PC-3 (cell line): ENCODE data around the gene RYR2. TPM values are rescaled to one million over a fixed set of nuclear protein-coding genes. Genes with fewer than 3 reads are reported as not detected.

Source experiments
- ATAC-seq: fragments of 200-7000 bp; cut with Tn5 transposase; 2 replicates; pipeline ENCODE4 v1.9.1; 2020; ENCODE audit warnings: mild to moderate bottlenecking, moderate library complexity
- BruUV-seq: library from RNA; stranded (reverse); fragments of 400-500 nt; replicated peaks from 2 replicates; lab custom pipeline; 2021; lab: Mats Ljungman, UMichigan
- CTCF ChIA-PET: fragments of 300-600 bp; sonication (Branson Sonifier 250); formaldehyde crosslinking; loops from one replicate; lab custom pipeline; 2022; ENCODE audit warnings: antibody characterized with exemption; lab: Charles Lee
- POLR2A ChIA-PET: fragments of 300-600 bp; sonication (Branson Sonifier 250); formaldehyde crosslinking; loops from one replicate; lab custom pipeline; 2022; ENCODE audit warnings: antibody characterized with exemption; ENCODE audit not compliant: unreplicated experiment; lab: Charles Lee
- DNase-seq: peaks from one replicate; pipeline ENCODE4 v3.0.0-alpha.2; 2015
- H2AFZ ChIP-seq: fragments of 300-600 bp; sonication (generic); 2 replicates; pipeline ENCODE4 v1.6.0; 2016; ENCODE audit warnings: antibody characterized with exemption, low read length
- H3F3A ChIP-seq: fragments of 300-600 bp; sonication (generic); one replicate; pipeline ENCODE4 v1.6.0; 2017; ENCODE audit warnings: antibody characterized with exemption, low read length, control low read depth, mild to moderate bottlenecking; ENCODE audit not compliant: unreplicated experiment
- H3K27ac ChIP-seq: fragments of 300-600 bp; sonication (generic); 2 replicates; pipeline ENCODE4 v1.5.1; 2016; ENCODE audit warnings: mild to moderate bottlenecking, low read length
- H3K27me3 ChIP-seq: fragments of 300-600 bp; sonication (generic); 2 replicates; pipeline ENCODE4 v1.6.1; 2016; ENCODE audit warnings: low read length, mixed read lengths
- H3K36me3 ChIP-seq: fragments of 300-600 bp; sonication (generic); 2 replicates; pipeline ENCODE4 v1.6.1; 2016; ENCODE audit warnings: low read depth, mixed run types, low read length, mixed read lengths
- H3K4me1 ChIP-seq: fragments of 300-600 bp; sonication (generic); 2 replicates; pipeline ENCODE4 v1.5.1; 2016; ENCODE audit warnings: low read length; ENCODE audit not compliant: insufficient read depth
- H3K4me2 ChIP-seq: fragments of 300-600 bp; sonication (generic); 2 replicates; pipeline ENCODE4 v1.6.0; 2016; ENCODE audit warnings: low read length
- H3K4me3 ChIP-seq: fragments of 300-600 bp; sonication (generic); 2 replicates; pipeline ENCODE4 v1.5.1; 2016; ENCODE audit warnings: mild to moderate bottlenecking, low read length, mixed read lengths
- H3K79me2 ChIP-seq: fragments of 300-600 bp; sonication (generic); 2 replicates; pipeline ENCODE4 v1.6.1; 2017; ENCODE audit warnings: low read length, mixed read lengths
- H3K9ac ChIP-seq: fragments of 300-600 bp; sonication (generic); 2 replicates; pipeline ENCODE4 v1.6.0; 2016; ENCODE audit warnings: mild to moderate bottlenecking, low read length
- H3K9me2 ChIP-seq: fragments of 300-600 bp; sonication (generic); replicated peaks from 2 replicates; pipeline ENCODE4 v1.6.1; 2016; ENCODE audit warnings: mixed run types, low read length, mixed read lengths
- H3K9me3 ChIP-seq: fragments of 300-600 bp; sonication (generic); 2 replicates; pipeline ENCODE4 v1.6.1; 2016; ENCODE audit warnings: low read length, mixed read lengths
- H4K20me1 ChIP-seq: fragments of 300-600 bp; sonication (generic); 2 replicates; pipeline ENCODE4 v1.6.1; 2016; ENCODE audit warnings: low read length, mixed read lengths
- EZH2 ChIP-seq: fragments of 300-600 bp; sonication (generic); IDR thresholded peaks from one replicate; pipeline ENCODE4 v1.6.1; 2017; ENCODE audit warnings: antibody characterized with exemption, mild to moderate bottlenecking, low read length; ENCODE audit not compliant: unreplicated experiment
- EZH2phosphoT487 ChIP-seq: fragments of 300-600 bp; sonication (generic); IDR thresholded peaks from 2 replicates; pipeline ENCODE4 v1.6.1; 2018; ENCODE audit warnings: mild to moderate bottlenecking, antibody characterized with exemption, low read length, borderline replicate concordance
- intact Hi-C: fragments of 100-400 bp; cut with micrococcal nuclease; formaldehyde crosslinking; loops from 2 replicates; pipeline ENCODE4 v1.9.0; 2023
- total RNA-seq: library from RNA; depleted of rRNA; stranded (reverse); fragments of >200 nt; gene quantifications from 2 replicates; pipeline ENCODE4 v1.2.3, GENCODE V29; 2014
- TF ChIP-seq, protein P1 (sequence below): fragments of 300-600 bp; sonication (generic); conservative IDR thresholded peaks from 2 replicates; pipeline ENCODE4 v1.5.1; 2017; ENCODE audit warnings: antibody characterized with exemption, low read depth, mild to moderate bottlenecking, low read length

Gene RYR2
- total RNA-seq, 1 experiment from 2014 or later, result not detected

- BruUV-seq, result no TSS peak
- intact Hi-C loops, result no loop called here
Observed at GRCh38 chr1:237730826-237731350, 688.9 kb downstream of the RYR2 start.

GRCh38 chr1:237732657-237733056, 690.7 kb downstream of the RYR2 start:
- H3K4me3 ChIP-seq, result no peak overlapping the region
- ATAC-seq (no peak), DNase-seq (no peak)
- no peak for TF ChIP-seq EZH2phosphoT487
- no peak for TF ChIP-seq EZH2
- TF ChIP-seq, protein P1, sequence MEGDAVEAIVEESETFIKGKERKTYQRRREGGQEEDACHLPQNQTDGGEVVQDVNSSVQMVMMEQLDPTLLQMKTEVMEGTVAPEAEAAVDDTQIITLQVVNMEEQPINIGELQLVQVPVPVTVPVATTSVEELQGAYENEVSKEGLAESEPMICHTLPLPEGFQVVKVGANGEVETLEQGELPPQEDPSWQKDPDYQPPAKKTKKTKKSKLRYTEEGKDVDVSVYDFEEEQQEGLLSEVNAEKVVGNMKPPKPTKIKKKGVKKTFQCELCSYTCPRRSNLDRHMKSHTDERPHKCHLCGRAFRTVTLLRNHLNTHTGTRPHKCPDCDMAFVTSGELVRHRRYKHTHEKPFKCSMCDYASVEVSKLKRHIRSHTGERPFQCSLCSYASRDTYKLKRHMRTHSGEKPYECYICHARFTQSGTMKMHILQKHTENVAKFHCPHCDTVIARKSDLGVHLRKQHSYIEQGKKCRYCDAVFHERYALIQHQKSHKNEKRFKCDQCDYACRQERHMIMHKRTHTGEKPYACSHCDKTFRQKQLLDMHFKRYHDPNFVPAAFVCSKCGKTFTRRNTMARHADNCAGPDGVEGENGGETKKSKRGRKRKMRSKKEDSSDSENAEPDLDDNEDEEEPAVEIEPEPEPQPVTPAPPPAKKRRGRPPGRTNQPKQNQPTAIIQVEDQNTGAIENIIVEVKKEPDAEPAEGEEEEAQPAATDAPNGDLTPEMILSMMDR, result no peak
- H3K36me3 ChIP-seq, result no peaks in the 10 kb centered on the region
- H3K9me2 ChIP-seq, result no peaks in the 10 kb centered on the region
- BruUV-seq, result no TSS peak
- ChIA-PET POLR2A (no interaction called here), CTCF (no interaction called here)
- no peak overlapping the region for H3K27ac ChIP-seq
- H3F3A ChIP-seq, result no peaks in the 10 kb centered on the region
- H3K9me3 ChIP-seq, result no peaks in the 10 kb centered on the region
- H3K4me2 ChIP-seq, result no peak overlapping the region
- no peaks in the 10 kb centered on the region for H3K4me1 ChIP-seq
- no peak overlapping the region for H2AFZ ChIP-seq
- no peaks in the 10 kb centered on the region; the same call in 1 of the 2 replicates for H3K27me3 ChIP-seq
- no peaks in the 10 kb centered on the region for H3K79me2 ChIP-seq
- no peak overlapping the region for H3K9ac ChIP-seq
- intact Hi-C loops, result no loop called here
- H4K20me1 ChIP-seq, result no peaks in the 10 kb centered on the region

More at GRCh38 chr1:237730826-237731350, 688.9 kb downstream of the RYR2 start:
- TF ChIP-seq EZH2 (no peak), EZH2phosphoT487 (no peak)
- TF ChIP-seq, protein P1, result no peak
- H3K4me3 ChIP-seq, result no peak overlapping the region
- H3K4me1 ChIP-seq, result no peaks in the 10 kb centered on the region
- no peak overlapping the region for H3K4me2 ChIP-seq
- H3K36me3 ChIP-seq, result no peaks in the 10 kb centered on the region
- H3F3A ChIP-seq, result no peaks in the 10 kb centered on the region
- no peaks in the 10 kb centered on the region for H3K79me2 ChIP-seq
- no peaks in the 10 kb centered on the region for H4K20me1 ChIP-seq
- H3K9me3 ChIP-seq, result no peaks in the 10 kb centered on the region
- DNase-seq (no peak), ATAC-seq (no peak)
- H3K27ac ChIP-seq, result no peak overlapping the region
- H3K27me3 ChIP-seq, result peaks cover 7% of the 10 kb centered on the region; the same call in 1 of the 2 replicates
- ChIA-PET POLR2A (no interaction called here), CTCF (no interaction called here)
- H3K9ac ChIP-seq, result no peak overlapping the region
- no peak overlapping the region for H2AFZ ChIP-seq
- H3K9me2 ChIP-seq, result no peaks in the 10 kb centered on the region

DNA sequence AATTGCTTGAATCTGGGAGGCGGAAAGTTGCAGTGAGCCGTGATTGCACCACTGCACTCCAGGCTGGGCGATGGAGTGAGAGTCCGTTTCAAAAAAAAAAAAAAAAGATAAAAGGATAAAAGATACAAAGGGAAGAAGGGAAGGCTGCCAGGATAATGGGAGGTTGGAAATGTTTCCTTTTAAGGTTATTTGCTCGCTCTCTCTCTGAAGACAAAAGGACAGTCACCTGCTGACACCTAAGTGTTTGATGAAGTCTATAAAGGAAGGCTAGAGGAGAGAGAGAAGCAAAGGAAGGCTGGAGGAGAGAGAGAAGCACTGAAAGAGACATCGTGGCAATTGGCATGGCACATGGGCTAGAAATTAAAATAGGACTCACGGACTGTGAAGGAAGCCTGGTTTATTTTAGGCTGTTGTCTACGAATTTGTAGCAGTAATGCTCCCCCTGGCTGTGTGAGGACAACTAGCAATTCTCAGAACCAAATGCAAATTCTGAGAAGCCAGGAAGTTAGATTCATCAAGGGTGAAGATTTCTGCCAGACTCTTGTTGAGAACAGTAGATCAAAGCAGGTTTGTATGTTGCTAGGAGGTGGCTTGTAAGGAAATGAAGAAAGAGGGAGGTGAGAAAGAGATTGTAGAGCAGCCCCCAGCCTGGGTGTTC, 694.5 kb downstream of the RYR2 start:
- CTCF ChIA-PET, result no interaction called here
- Histone ChIP-seq H3F3A (no peaks in the 10 kb centered on the region), H2AFZ (no peak overlapping the region), H3K4me2 (no peak overlapping the region), H3K27ac (no peak overlapping the region), H3K9ac (no peak overlapping the region), H3K4me1 (no peaks in the 10 kb centered on the region), H3K9me3 (no peaks in the 10 kb centered on the region), H3K27me3 (no peaks in the 10 kb centered on the region), H3K4me3 (no peak overlapping the region), H3K36me3 (no peaks in the 10 kb centered on the region), H4K20me1 (no peaks in the 10 kb centered on the region), H3K79me2 (no peaks in the 10 kb centered on the region), H3K9me2 (no peaks in the 10 kb centered on the region)
- intact Hi-C loops, result loop anchor here (5.0 kb wide), 1 partner anchor 59 kb away; no protein-coding TSS in a partner anchor
- ATAC-seq (0 out of 2 replicates have a peak, but pooled peaks have one; percentile 22), DNase-seq (peak; percentile 18)
- TF ChIP-seq EZH2, result no peak
- TF ChIP-seq, protein P1, result peak; percentile 55
- BruUV-seq, result no TSS peak
- POLR2A ChIA-PET, result no interaction called here
